ENCODE measurements around the gene C12orf75. TPM values are rescaled to one million over a fixed set of nuclear protein-coding genes. Genes with fewer than 3 reads are reported as not detected.
"Not testable (repeated sequence)": the region's sequence is repeated elsewhere in the genome, so short reads cannot be mapped to it uniquely, and the experiment has no call there.

The C12orf75 gene
- total and polyA plus RNA-seq, 10 of the 15 experiments (the other 5 are each of a cell fraction or from before 2014, with no cell fraction given), result 40.7 to 411 (median 159) TPM

DNA sequence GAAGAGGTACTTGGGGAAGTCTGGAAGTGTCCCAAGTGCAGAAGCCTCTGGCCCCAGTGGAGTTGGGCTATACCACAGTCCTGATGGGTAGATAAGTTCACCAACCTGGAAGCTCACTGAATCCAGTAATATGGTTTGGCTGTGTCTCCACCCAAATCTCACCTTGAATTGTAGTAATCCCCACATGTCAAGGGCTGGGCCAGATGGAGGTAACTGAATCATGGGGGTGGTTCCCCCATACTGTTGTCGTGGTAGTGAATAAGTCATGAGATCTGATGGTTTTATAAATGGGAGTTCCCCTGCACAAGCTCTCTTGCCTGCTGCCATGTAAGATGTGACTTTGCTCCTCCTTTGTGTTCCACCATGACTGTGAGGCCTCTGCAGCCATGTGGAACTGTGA lies 11.1 kb downstream of the C12orf75 start:
- in situ Hi-C loops (cut with MboI); H3K9ac ChIP-seq (ENCODE audit: control insufficient read depth, insufficient read depth, low read length); H2AFZ ChIP-seq (ENCODE audit: control insufficient read depth, low read depth, low read length); FAIRE-seq; H3K27me3 ChIP-seq (replicated peaks in 1 of 2; ENCODE audit: control insufficient read depth in 2 of 2, insufficient read depth in 2 of 2, low read length in 1 of 2); POLR2A ChIA-PET; H3K27ac ChIP-seq (ENCODE audit: control insufficient read depth, insufficient read depth); SMC1A ChIA-PET (ENCODE audit: uncharacterized antibody, unreplicated experiment); BruUV-seq (replicated peaks); ATAC-seq; H4K20me1 ChIP-seq (ENCODE audit: control insufficient read depth, insufficient read depth); H3K4me1 ChIP-seq (ENCODE audit: control insufficient read depth, insufficient read depth, low read length); CTCF ChIA-PET; H3K4me3 ChIP-seq; DNase-seq (ENCODE audit: low read depth, low spot score); RAD21 ChIA-PET (ENCODE audit: unreplicated experiment); intact Hi-C loops (cut with micrococcal nuclease; ENCODE audit: unreplicated experiment); H3K4me2 ChIP-seq (ENCODE audit: control insufficient read depth, insufficient read depth); H3K36me3 ChIP-seq (ENCODE audit: control insufficient read depth in 2 of 2, insufficient read depth in 2 of 2, low read length in 1 of 2): not testable (repeated sequence)
- 0 out of 2 replicates have a peak, but pooled peaks have one; percentile 22 for TF ChIP-seq YY1 (IDR thresholded peaks at IDR 0.05; ENCODE audit: low read depth, low read length)
- TF ChIP-seq CBX5 (IDR thresholded peaks at IDR 0.05; ENCODE audit: low read depth), result peak; percentile 48; the same call in 1 of the 2 replicates
- peaks cover 32% of the 10 kb centered on the region for H3K79me2 ChIP-seq (ENCODE audit: control insufficient read depth, insufficient read depth, low read length)
- peaks cover 16% of the 10 kb centered on the region for H3K9me3 ChIP-seq (replicated peaks; ENCODE audit: control insufficient read depth, insufficient read depth, low read length)
- 0% methylated on average over 1 of the region's 1 CpG for WGBS (ENCODE audit: insufficient coverage, insufficient replicate concordance, low lambda C conversion rate, missing lambda C conversion rate)

DNA sequence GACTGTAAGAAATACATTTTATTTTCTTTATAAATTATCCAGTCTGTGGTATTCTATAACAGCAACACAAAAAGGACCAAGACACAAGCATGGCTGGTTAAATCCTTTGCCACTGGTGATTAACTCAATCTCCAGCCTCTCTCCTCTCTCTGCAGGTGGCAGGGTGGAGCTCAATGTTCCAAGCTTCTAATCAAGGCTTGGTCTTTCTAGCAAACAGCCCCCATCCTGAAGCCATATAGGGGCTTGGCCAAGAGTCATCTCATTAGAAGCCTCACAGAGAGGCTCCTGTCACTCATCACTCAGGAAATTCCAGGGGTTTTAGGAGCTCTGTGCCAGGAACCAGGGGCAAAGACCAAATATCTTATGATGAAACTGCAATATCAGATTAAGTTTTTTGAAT lies 12.0 kb downstream of the C12orf75 start:
- FAIRE-seq (no peak), ATAC-seq (peak; percentile 33; the same call in 2 of the 3 replicates), DNase-seq (ENCODE audit: low read depth, low spot score) (no peak)
- intact Hi-C loops (cut with micrococcal nuclease; ENCODE audit: unreplicated experiment) (no loop called here), in situ Hi-C loops (cut with MboI) (no loop called here)
- no TSS peak for BruUV-seq (replicated peaks)
- Histone ChIP-seq H3K79me2 (ENCODE audit: control insufficient read depth, insufficient read depth, low read length) (peaks cover 29% of the 10 kb centered on the region), H2AFZ (ENCODE audit: control insufficient read depth, low read depth, low read length) (no peak overlapping the region), H4K20me1 (ENCODE audit: control insufficient read depth, insufficient read depth) (no peaks in the 10 kb centered on the region), H3K27me3 (replicated peaks in 1 of 2; ENCODE audit: control insufficient read depth in 2 of 2, insufficient read depth in 2 of 2, low read length in 1 of 2) (no peaks in the 10 kb centered on the region), H3K9ac (ENCODE audit: control insufficient read depth, insufficient read depth, low read length) (no peak overlapping the region), H3K4me2 (ENCODE audit: control insufficient read depth, insufficient read depth) (no peak overlapping the region), H3K27ac (ENCODE audit: control insufficient read depth, insufficient read depth) (no peak overlapping the region), H3K9me3 (replicated peaks; ENCODE audit: control insufficient read depth, insufficient read depth, low read length) (peaks cover 16% of the 10 kb centered on the region), H3K4me3 (no peak overlapping the region), H3K4me1 (ENCODE audit: control insufficient read depth, insufficient read depth, low read length) (no peaks in the 10 kb centered on the region), H3K36me3 (ENCODE audit: control insufficient read depth in 2 of 2, insufficient read depth in 2 of 2, low read length in 1 of 2) (no peaks in the 10 kb centered on the region; a peak in 3 of 4 replicates)
- RAD21 ChIA-PET (ENCODE audit: unreplicated experiment), result interaction anchor here (1.2 kb wide), 1 partner anchor 11 kb away, joined by 3 read pairs; no protein-coding TSS in a partner anchor
- CTCF ChIA-PET, result no interaction called here
- TF ChIP-seq, protein P1, sequence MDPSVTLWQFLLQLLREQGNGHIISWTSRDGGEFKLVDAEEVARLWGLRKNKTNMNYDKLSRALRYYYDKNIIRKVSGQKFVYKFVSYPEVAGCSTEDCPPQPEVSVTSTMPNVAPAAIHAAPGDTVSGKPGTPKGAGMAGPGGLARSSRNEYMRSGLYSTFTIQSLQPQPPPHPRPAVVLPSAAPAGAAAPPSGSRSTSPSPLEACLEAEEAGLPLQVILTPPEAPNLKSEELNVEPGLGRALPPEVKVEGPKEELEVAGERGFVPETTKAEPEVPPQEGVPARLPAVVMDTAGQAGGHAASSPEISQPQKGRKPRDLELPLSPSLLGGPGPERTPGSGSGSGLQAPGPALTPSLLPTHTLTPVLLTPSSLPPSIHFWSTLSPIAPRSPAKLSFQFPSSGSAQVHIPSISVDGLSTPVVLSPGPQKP (IDR thresholded peaks at IDR 0.05; ENCODE audit: low read depth, low read length), result no peak
- POLR2A ChIA-PET, result no interaction called here
- SMC1A ChIA-PET (ENCODE audit: uncharacterized antibody, unreplicated experiment), result interaction anchor here (1.0 to 2.7 kb wide), 3 partner anchors 8 to 14 kb away, joined by 4 to 8 read pairs (median 6); no protein-coding TSS in a partner anchor
